ENCODE data around the gene PBXIP1.
A peak's percentile ranks its signal among the peaks of the same experiment; 100 is the strongest.
"Not testable (repeated sequence)": the region's sequence is repeated elsewhere in the genome, so short reads cannot be mapped to it uniquely, and the experiment has no call there.

Gene PBXIP1

DNA sequence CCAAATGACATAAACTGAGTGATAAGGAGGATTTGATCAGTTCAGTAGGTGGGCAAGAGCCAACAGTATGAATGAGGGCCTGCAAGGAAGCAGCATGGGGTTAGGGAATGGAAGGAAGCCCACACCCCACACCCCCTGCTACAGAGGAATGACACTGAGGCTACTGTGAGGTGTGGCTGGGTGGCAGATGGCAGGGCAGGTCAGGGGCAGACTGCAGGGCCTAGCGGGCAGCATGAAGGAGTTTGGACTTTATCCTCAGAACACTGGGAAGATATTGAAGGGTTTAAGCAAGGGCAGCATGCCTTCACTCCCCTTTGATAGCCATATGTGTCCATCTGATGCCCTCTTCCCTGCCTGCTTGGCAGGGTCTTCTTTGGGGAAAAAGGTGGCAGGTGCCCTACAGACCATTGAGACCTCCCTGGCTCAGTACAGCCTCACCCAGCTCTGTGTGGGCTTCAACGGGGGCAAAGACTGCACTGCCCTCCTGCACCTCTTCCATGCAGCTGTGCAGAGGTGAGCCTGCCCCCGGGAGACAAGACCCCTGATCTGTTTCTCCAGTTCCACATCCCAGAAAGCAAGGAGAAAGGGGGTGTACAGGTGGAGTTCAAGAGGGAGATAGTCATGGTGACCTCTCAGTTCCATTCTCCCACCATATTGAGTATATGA, 33.4 kb upstream of the PBXIP1 start:
- no peak overlapping the region for H3K14ac ChIP-seq (ENCODE audit: low read length in 2 of 2)
- no peak overlapping the region for H2AFZ ChIP-seq (ENCODE audit: low read depth, low read length)
- no peak for DNase-seq
- H2BK5ac ChIP-seq (ENCODE audit: low read depth, low read length, poor library complexity, severe bottlenecking): no peak overlapping the region
- H3K79me1 ChIP-seq (replicated peaks; ENCODE audit: low read length, poor library complexity, severe bottlenecking): peaks cover 32% of the 10 kb centered on the region
- no peaks in the 10 kb centered on the region for H3K27me3 ChIP-seq (ENCODE audit: control insufficient read depth in 1 of 2, insufficient read depth in 1 of 2, low read length in 2 of 2)
- H3K4me3 ChIP-seq (ENCODE audit: insufficient read depth in 1 of 2, low read depth in 1 of 2, low read length in 2 of 2): no peak overlapping the region
- WGBS: 100% methylated on average over 1 of the region's 3 CpGs
- no peak overlapping the region for H2BK120ac ChIP-seq (ENCODE audit: low read depth, low read length)
- H3K4me1 ChIP-seq (ENCODE audit: control insufficient read depth, insufficient read depth, low read depth, low read length): peaks cover 24% of the 10 kb centered on the region
- H2BK15ac ChIP-seq (ENCODE audit: low read depth, poor library complexity, severe bottlenecking): no peak overlapping the region
- H3K9ac ChIP-seq (ENCODE audit: low read length): no peak overlapping the region
- no peak overlapping the region for H3K4me2 ChIP-seq (ENCODE audit: low read length, poor library complexity, severe bottlenecking)
- no peaks in the 10 kb centered on the region for H3K9me3 ChIP-seq (ENCODE audit: control insufficient read depth, low read length)
- peak overlapping the region; percentile 16 for H4K91ac ChIP-seq (ENCODE audit: low read length)
- no peak overlapping the region for H3K23ac ChIP-seq (ENCODE audit: low read length in 2 of 2)
- H2AK5ac ChIP-seq (ENCODE audit: low read length, severe bottlenecking): no peak overlapping the region
- no peak overlapping the region for H3K4ac ChIP-seq (ENCODE audit: low read depth in 1 of 2, low read length in 2 of 2)
- no peak overlapping the region for H4K8ac ChIP-seq (ENCODE audit: low read length)
- peaks cover 45 to 52% of the 10 kb centered on the region in 2 experiments for H3K36me3 ChIP-seq (ENCODE audit: control insufficient read depth in 1 of 2, insufficient read depth in 2 of 2, low read depth in 1 of 2, low read length in 2 of 2)
- H3K27ac ChIP-seq (ENCODE audit: low read length, poor library complexity, severe bottlenecking): no peak overlapping the region
- no peak overlapping the region for H3K18ac ChIP-seq (ENCODE audit: low read depth in 1 of 2, low read length in 2 of 2)
- H2BK12ac ChIP-seq (ENCODE audit: low read length in 2 of 2): no peak overlapping the region

DNA sequence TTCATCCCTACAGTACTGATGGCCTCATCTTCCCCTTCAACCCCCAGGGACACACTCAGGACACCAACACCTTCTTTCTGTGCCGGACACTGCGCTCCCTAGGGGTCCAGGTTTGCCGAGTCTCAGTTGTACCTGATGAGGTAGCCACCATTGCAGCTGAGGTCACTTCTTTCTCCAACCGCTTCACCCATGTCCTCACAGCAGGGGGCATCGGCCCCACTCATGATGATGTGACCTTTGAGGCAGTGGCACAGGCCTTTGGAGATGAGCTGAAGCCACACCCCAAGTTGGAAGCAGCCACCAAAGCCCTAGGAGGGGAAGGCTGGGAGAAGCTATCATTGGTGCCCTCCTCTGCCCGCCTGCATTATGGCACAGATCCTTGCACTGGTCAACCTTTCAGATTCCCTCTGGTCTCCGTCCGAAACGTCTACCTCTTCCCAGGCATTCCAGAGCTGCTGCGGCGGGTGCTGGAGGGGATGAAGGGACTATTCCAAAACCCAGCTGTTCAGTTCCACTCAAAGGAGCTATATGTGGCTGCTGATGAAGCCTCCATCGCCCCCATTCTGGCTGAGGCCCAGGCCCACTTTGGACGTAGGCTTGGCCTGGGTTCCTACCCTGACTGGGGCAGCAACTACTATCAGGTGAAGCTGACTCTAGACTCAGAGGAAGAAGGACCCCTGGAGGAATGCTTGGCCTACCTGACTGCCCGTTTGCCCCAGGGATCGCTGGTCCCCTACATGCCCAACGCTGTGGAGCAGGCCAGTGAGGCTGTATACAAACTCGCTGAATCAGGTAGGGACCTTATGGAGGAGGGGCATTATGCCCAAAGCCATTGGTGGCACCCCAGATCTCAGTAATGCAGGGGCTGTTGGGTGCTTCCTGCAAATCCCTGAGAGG, 32.4 kb upstream of the PBXIP1 start:
- Histone ChIP-seq H4K8ac (ENCODE audit: low read length) (no peak overlapping the region), H3K4me1 (ENCODE audit: control insufficient read depth, insufficient read depth, low read depth, low read length) (peaks cover 23% of the 10 kb centered on the region), H3K4me3 (ENCODE audit: insufficient read depth in 1 of 2, low read depth in 1 of 2, low read length in 2 of 2) (no peak overlapping the region), H3K79me1 (replicated peaks; ENCODE audit: low read length, poor library complexity, severe bottlenecking) (peaks cover 32% of the 10 kb centered on the region), H3K27me3 (ENCODE audit: control insufficient read depth in 1 of 2, insufficient read depth in 1 of 2, low read length in 2 of 2) (no peaks in the 10 kb centered on the region), H3K27ac (ENCODE audit: low read length, poor library complexity, severe bottlenecking) (no peak overlapping the region), H2AK5ac (ENCODE audit: low read length, severe bottlenecking) (no peak overlapping the region), H3K23ac (ENCODE audit: low read length in 2 of 2) (no peak overlapping the region), H2AFZ (ENCODE audit: low read depth, low read length) (no peak overlapping the region), H3K18ac (ENCODE audit: low read depth in 1 of 2, low read length in 2 of 2) (no peak overlapping the region), H3K4ac (ENCODE audit: low read depth in 1 of 2, low read length in 2 of 2) (no peak overlapping the region), H2BK12ac (ENCODE audit: low read length in 2 of 2) (no peak overlapping the region), H3K4me2 (ENCODE audit: low read length, poor library complexity, severe bottlenecking) (no peak overlapping the region), H4K91ac (ENCODE audit: low read length) (no peak overlapping the region), H2BK120ac (ENCODE audit: low read depth, low read length) (no peak overlapping the region), H3K14ac (ENCODE audit: low read length in 2 of 2) (no peak overlapping the region), H2BK5ac (ENCODE audit: low read depth, low read length, poor library complexity, severe bottlenecking) (no peak overlapping the region), H2BK15ac (ENCODE audit: low read depth, poor library complexity, severe bottlenecking) (no peak overlapping the region), H3K9me3 (ENCODE audit: control insufficient read depth, low read length) (no peaks in the 10 kb centered on the region), H3K9ac (ENCODE audit: low read length) (no peak overlapping the region), H3K36me3 (ENCODE audit: control insufficient read depth in 1 of 2, insufficient read depth in 2 of 2, low read depth in 1 of 2, low read length in 2 of 2) (peaks cover 45 to 48% of the 10 kb centered on the region in 2 experiments)
- WGBS: 94% methylated on average over 17 of the region's 17 CpGs
- DNase-seq: no peak

DNA sequence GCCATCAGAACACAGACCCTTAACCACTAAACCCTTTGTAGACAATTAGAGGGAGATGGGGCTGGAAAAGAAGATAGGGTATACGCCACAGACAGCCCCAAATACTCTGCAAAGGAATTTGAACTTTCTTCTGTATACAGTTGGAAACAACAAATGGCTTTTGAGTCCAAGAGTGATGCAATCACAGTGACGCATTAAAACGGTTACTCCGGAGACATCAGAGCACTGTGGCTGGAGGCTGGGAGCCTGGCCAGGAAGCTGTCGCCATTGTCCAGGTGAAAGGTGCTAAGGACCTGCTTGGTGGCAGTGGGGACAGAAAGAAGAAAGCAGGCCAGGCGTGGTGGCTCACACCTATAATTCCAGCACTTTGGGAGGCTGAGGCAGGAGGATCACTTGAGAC, 31.4 kb upstream of the PBXIP1 start:
- WGBS: 94% methylated on average over 6 of the region's 6 CpGs
- Histone ChIP-seq H2AFZ (ENCODE audit: low read depth, low read length) (no peak overlapping the region), H3K27me3 (ENCODE audit: control insufficient read depth in 1 of 2, insufficient read depth in 1 of 2, low read length in 2 of 2) (no peaks in the 10 kb centered on the region), H2BK15ac (ENCODE audit: low read depth, poor library complexity, severe bottlenecking) (no peak overlapping the region), H3K4me1 (ENCODE audit: control insufficient read depth, insufficient read depth, low read depth, low read length) (peaks cover 17% of the 10 kb centered on the region), H3K79me1 (replicated peaks; ENCODE audit: low read length, poor library complexity, severe bottlenecking) (peaks cover 34% of the 10 kb centered on the region), H2BK5ac (ENCODE audit: low read depth, low read length, poor library complexity, severe bottlenecking) (no peak overlapping the region), H3K23ac (ENCODE audit: low read length in 2 of 2) (no peak overlapping the region), H2BK120ac (ENCODE audit: low read depth, low read length) (no peak overlapping the region), H2AK5ac (ENCODE audit: low read length, severe bottlenecking) (no peak overlapping the region), H2BK12ac (ENCODE audit: low read length in 2 of 2) (no peak overlapping the region), H3K4me2 (ENCODE audit: low read length, poor library complexity, severe bottlenecking) (no peak overlapping the region), H3K4me3 (ENCODE audit: insufficient read depth in 1 of 2, low read depth in 1 of 2, low read length in 2 of 2) (no peak overlapping the region), H4K91ac (ENCODE audit: low read length) (no peak overlapping the region), H3K9me3 (ENCODE audit: control insufficient read depth, low read length) (no peaks in the 10 kb centered on the region), H4K8ac (ENCODE audit: low read length) (no peak overlapping the region), H3K36me3 (ENCODE audit: control insufficient read depth in 1 of 2, insufficient read depth in 2 of 2, low read depth in 1 of 2, low read length in 2 of 2) (peaks cover 41 to 42% of the 10 kb centered on the region in 2 experiments), H3K14ac (ENCODE audit: low read length in 2 of 2) (no peak overlapping the region), H3K9ac (ENCODE audit: low read length) (no peak overlapping the region), H3K18ac (ENCODE audit: low read depth in 1 of 2, low read length in 2 of 2) (no peak overlapping the region), H3K4ac (ENCODE audit: low read depth in 1 of 2, low read length in 2 of 2) (no peak overlapping the region), H3K27ac (ENCODE audit: low read length, poor library complexity, severe bottlenecking) (no peak overlapping the region)
- DNase-seq: no peak

DNA sequence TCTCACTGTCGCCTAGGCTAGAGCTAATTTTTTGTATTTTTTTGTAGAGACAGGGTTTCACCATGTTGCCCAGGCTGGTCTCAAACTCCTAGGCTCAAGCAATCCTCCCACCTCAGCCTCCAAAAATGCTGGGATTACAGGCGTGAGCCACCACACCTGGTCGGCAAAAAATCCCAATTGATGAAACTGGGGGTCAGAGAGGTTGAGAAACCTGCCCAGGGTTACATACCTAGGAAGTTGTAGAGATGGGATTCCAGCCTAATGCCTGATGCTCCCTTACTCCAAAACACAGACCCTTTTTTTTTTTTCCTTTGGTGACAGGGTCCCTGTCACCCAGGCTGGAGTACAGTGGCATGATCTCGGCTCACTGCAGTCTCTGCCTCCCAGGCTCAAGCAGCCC, 30.8 kb upstream of the PBXIP1 start:
- H3K4ac ChIP-seq (ENCODE audit: low read depth in 1 of 2, low read length in 2 of 2); DNase-seq; H3K18ac ChIP-seq (ENCODE audit: low read depth in 1 of 2, low read length in 2 of 2); H4K8ac ChIP-seq (ENCODE audit: low read length); H2AK5ac ChIP-seq (ENCODE audit: low read length, severe bottlenecking); H3K4me2 ChIP-seq (ENCODE audit: low read length, poor library complexity, severe bottlenecking); H3K4me3 ChIP-seq (ENCODE audit: insufficient read depth in 1 of 2, low read depth in 1 of 2, low read length in 2 of 2); H2BK5ac ChIP-seq (ENCODE audit: low read depth, low read length, poor library complexity, severe bottlenecking); H4K91ac ChIP-seq (ENCODE audit: low read length); H3K27ac ChIP-seq (ENCODE audit: low read length, poor library complexity, severe bottlenecking); H3K9ac ChIP-seq (ENCODE audit: low read length); H3K27me3 ChIP-seq (ENCODE audit: control insufficient read depth in 1 of 2, insufficient read depth in 1 of 2, low read length in 2 of 2); H3K9me3 ChIP-seq (ENCODE audit: control insufficient read depth, low read length); H3K14ac ChIP-seq (ENCODE audit: low read length in 2 of 2); H2AFZ ChIP-seq (ENCODE audit: low read depth, low read length); H2BK12ac ChIP-seq (ENCODE audit: low read length in 2 of 2); H3K23ac ChIP-seq (ENCODE audit: low read length in 2 of 2); H2BK120ac ChIP-seq (ENCODE audit: low read depth, low read length); H2BK15ac ChIP-seq (ENCODE audit: low read depth, poor library complexity, severe bottlenecking): not testable (repeated sequence)
- H3K79me1 ChIP-seq (replicated peaks; ENCODE audit: low read length, poor library complexity, severe bottlenecking): peaks cover 36% of the 10 kb centered on the region
- 100% methylated on average over 2 of the region's 4 CpGs for WGBS
- peaks cover 17% of the 10 kb centered on the region for H3K4me1 ChIP-seq (ENCODE audit: control insufficient read depth, insufficient read depth, low read depth, low read length)
- H3K36me3 ChIP-seq (ENCODE audit: control insufficient read depth in 1 of 2, insufficient read depth in 2 of 2, low read depth in 1 of 2, low read length in 2 of 2): peaks cover 41 to 42% of the 10 kb centered on the region in 2 experiments

All from mesenchymal stem cell (in vitro differentiated cells and primary cell).